GM12878 (cell line): ENCODE results near the gene AASDH. TPM values are rescaled to one million over a fixed set of nuclear protein-coding genes. Genes with fewer than 3 reads are reported as not detected.

Source experiments
- ATAC-seq: fragments of 200-7000 bp; cut with Tn5 transposase; 3 replicates; pipeline ENCODE4 v1.9.1; 2020; ENCODE audit warnings: mild to moderate bottlenecking, moderate library complexity
- BruUV-seq: library from RNA; stranded (reverse); fragments of 400-500 nt; replicated peaks from 2 replicates; lab custom pipeline; 2021; lab: Mats Ljungman, UMichigan
- CTCF ChIA-PET: fragments of 300-600 bp; sonication (Branson Sonifier 250); formaldehyde crosslinking; extraction: SDS; loops from one replicate; lab custom pipeline; 2021; ENCODE audit warnings: inconsistent platforms; lab: Yijun Ruan, JAX
- POLR2A ChIA-PET: fragments of 350-600 bp; formaldehyde crosslinking; extraction: SDS; loops from one replicate; lab custom pipeline; 2021; ENCODE audit warnings: inconsistent platforms; lab: Charles Lee
- RAD21 ChIA-PET: fragments of 300-600 bp; sonication (Branson Sonifier 250); formaldehyde crosslinking; loops from one replicate; lab custom pipeline; 2023; ENCODE audit warnings: antibody characterized with exemption; ENCODE audit not compliant: unreplicated experiment; lab: Charles Lee
- SMC1A ChIA-PET: fragments of 300-600 bp; sonication (Branson Sonifier 250); formaldehyde crosslinking; loops from one replicate; lab custom pipeline; 2023; ENCODE audit not compliant: unreplicated experiment, uncharacterized antibody; lab: Charles Lee
- DNase-seq: peaks from one replicate; pipeline ENCODE4 v3.0.0-alpha.2; 2011; ENCODE audit warnings: low read depth, low spot score
- FAIRE-seq: peaks from 3 replicates; lab custom pipeline; 2011; peaks lifted over from hg19 to GRCh38; lab: Jason Lieb, UNC
- H2AFZ ChIP-seq: 2 replicates; pipeline ENCODE4 v1.6.0; 2011; ENCODE audit warnings: low read depth, low read length, control low read depth; ENCODE audit not compliant: control insufficient read depth
- H3K27ac ChIP-seq: 2 replicates; pipeline ENCODE4 v1.5.1; 2011; ENCODE audit warnings: control low read depth; ENCODE audit not compliant: control insufficient read depth, insufficient read depth
- H3K27me3 ChIP-seq, 2 experiments: replicated peaks in 1 of 2; 2 replicates each; pipeline versions ENCODE4 v1.6.0 to v1.6.1; 2011; ENCODE audit warnings: low read length in 1 of 2; ENCODE audit not compliant: control insufficient read depth in 2 of 2, insufficient read depth in 2 of 2
- H3K36me3 ChIP-seq, 2 experiments: 2 replicates each; pipeline ENCODE4 v1.5.1; 2011; ENCODE audit warnings: low read length in 1 of 2; ENCODE audit not compliant: control insufficient read depth in 2 of 2, insufficient read depth in 2 of 2
- H3K4me1 ChIP-seq: 2 replicates; pipeline ENCODE4 v1.6.1; 2011; ENCODE audit warnings: mild to moderate bottlenecking, low read length, moderate library complexity, mixed read lengths; ENCODE audit not compliant: control insufficient read depth, insufficient read depth
- H3K4me2 ChIP-seq: 2 replicates; pipeline ENCODE4 v1.6.0; 2011; ENCODE audit warnings: control low read depth; ENCODE audit not compliant: control insufficient read depth, insufficient read depth
- H3K4me3 ChIP-seq: fragments of 200-600 bp; sonication (generic); 2 replicates; pipeline ENCODE4 v1.5.1; 2016
- H3K79me2 ChIP-seq: 2 replicates; pipeline ENCODE4 v1.6.0; 2011; ENCODE audit warnings: low read length; ENCODE audit not compliant: control insufficient read depth, insufficient read depth
- H3K9ac ChIP-seq: 2 replicates; pipeline ENCODE4 v1.8.0; 2011; ENCODE audit warnings: low read length, control low read depth, mixed read lengths; ENCODE audit not compliant: control insufficient read depth, insufficient read depth
- H3K9me3 ChIP-seq: replicated peaks from 3 replicates; pipeline ENCODE4 v1.5.1; 2011; ENCODE audit warnings: mild to moderate bottlenecking, low read length; ENCODE audit not compliant: control insufficient read depth, insufficient read depth
- H4K20me1 ChIP-seq: 2 replicates; pipeline ENCODE4 v1.6.0; 2011; ENCODE audit not compliant: control insufficient read depth, insufficient read depth
- CEBPB ChIP-seq, 2 experiments: fragments of 150-350 bp in 1 of 2; IDR thresholded peaks; 2 replicates each; pipeline ENCODE4 v1.6.1; 2012 to 2014; ENCODE audit warnings: low read depth in 2 of 2, low read length in 2 of 2, borderline replicate concordance in 1 of 2, inconsistent platforms in 1 of 2
- CUX1 ChIP-seq: IDR thresholded peaks from 2 replicates; pipeline ENCODE4 v1.6.1; 2012; ENCODE audit warnings: improper control_type of control experiment, low read depth, low read length; ENCODE audit not compliant: insufficient replicate concordance
- HDGF ChIP-seq: fragments of 450-650 bp; IDR thresholded peaks from 2 replicates; pipeline ENCODE4 v1.6.1; 2016; ENCODE audit warnings: antibody characterized with exemption
- KDM1A ChIP-seq: fragments of 200-600 bp; sonication (generic); IDR thresholded peaks from 2 replicates; pipeline ENCODE4 v1.6.1; 2016; ENCODE audit warnings: borderline replicate concordance
- WGBS: methylation state at CpG from one replicate; pipeline ENCODE4 v1.1.6; 2016; ENCODE audit warnings: low lambda C conversion rate; ENCODE audit not compliant: insufficient replicate concordance, insufficient coverage; ENCODE audit errors: missing lambda C conversion rate; 5-methylcytosine and 5-hydroxymethylcytosine counted together
- in situ Hi-C: fragments of 300-500 bp; cut with MboI; formaldehyde crosslinking; loops from 9 replicates; pipeline ENCODE4 v1.14.3; 2018; ENCODE audit warnings: mixed read lengths
- intact Hi-C: fragments of 100-400 bp; cut with micrococcal nuclease; formaldehyde crosslinking; loops from one replicate; pipeline ENCODE4 v1.14.2; 2022; ENCODE audit not compliant: unreplicated experiment
- polyA plus RNA-seq, 11 experiments: library from polyadenylated mRNA; depleted of rRNA in 4 of 11; unstranded in 6 of 11; stranded (reverse) in 5 of 11; fragments of >200 nt; fragmentation: Nextera tagmentation in 4 of 11; fragmentation: Illumina TruSeq in 1 of 11; extraction: Ambion mirVana in 4 of 11; extraction: Trizol in 1 of 11; gene quantifications; 1 replicate in 1 of 11; 2 replicates in 10 of 11; pipeline versions ENCODE4 v1.2.1 to v1.2.3, GENCODE V29; 2011 to 2016; ENCODE audit warnings: inconsistent platforms in 2 of 11, missing spikeins in 2 of 11, low read depth in 1 of 11
- total RNA-seq, 4 experiments: library from RNA; depleted of rRNA in 3 of 4; stranded (reverse); fragments of >200 nt in 3 of 4; fragmentation: Illumina TruSeq in 1 of 4; extraction: Trizol in 1 of 4; gene quantifications; 2 replicates each; pipeline versions ENCODE4 v1.2.1 to v1.2.3, GENCODE V29; 2013 to 2021

The AASDH gene
- total and polyA plus RNA-seq, 10 of the 15 experiments (the other 5 are each of a cell fraction or from before 2014, with no cell fraction given) = 7.3 to 19.1 (median 11.3) TPM

GRCh38 chr4:56386091-56386490, 1.2 kb downstream of the AASDH start:
- SMC1A ChIA-PET = no interaction called here
- BruUV-seq = TSS peak; percentile 53
- H3K27me3 ChIP-seq = no peaks in the 10 kb centered on the region
- no peaks in the 10 kb centered on the region for H3K9me3 ChIP-seq
- peaks cover 0 to 2% of the 10 kb centered on the region in 2 experiments; a peak in 1 of 4 replicates for H3K36me3 ChIP-seq
- TF ChIP-seq KDM1A (no peak), CEBPB (IDR thresholded peaks at IDR 0.05; ENCODE audit: borderline replicate concordance in 1 of 2, low read depth in 2 of 2, low read length in 2 of 2) (no peak), HDGF (no peak)
- H3K79me2 ChIP-seq = peaks cover 14% of the 10 kb centered on the region
- 99% methylated on average over 4 of the region's 4 CpGs for WGBS
- H3K27ac ChIP-seq = no peak overlapping the region
- FAIRE-seq (no peak), ATAC-seq (no peak), DNase-seq (no peak)
- POLR2A ChIA-PET = interaction anchor here (0.6 to 3.2 kb wide), 6 partner anchors 25 to 594 kb away, joined by 4 to 26 read pairs (median 6); partner anchors contain the start of genes PAICS and PPAT
- in situ Hi-C loops = no loop called here
- peak overlapping the region; percentile 12; the same call in 1 of the 2 replicates for H3K9ac ChIP-seq
- peaks cover 5% of the 10 kb centered on the region for H3K4me1 ChIP-seq
- CTCF ChIA-PET = interaction anchor here (1.5 to 1.6 kb wide), 2 partner anchors 437 to 438 kb away, joined by 6 to 8 read pairs; partner anchors contain the start of gene CEP135
- H3K4me2 ChIP-seq = peak overlapping the region; percentile 77
- RAD21 ChIA-PET = no interaction called here
- H4K20me1 ChIP-seq = no peaks in the 10 kb centered on the region
- peak overlapping the region; percentile 50 for H3K4me3 ChIP-seq
- H2AFZ ChIP-seq = peak overlapping the region; percentile 30; the same call in 1 of the 2 replicates
- intact Hi-C loops = loop anchor here (2.0 to 5.0 kb wide), 2 partner anchors 49 to 439 kb away; partner anchors contain the start of genes CEP135 and PPAT

DNA sequence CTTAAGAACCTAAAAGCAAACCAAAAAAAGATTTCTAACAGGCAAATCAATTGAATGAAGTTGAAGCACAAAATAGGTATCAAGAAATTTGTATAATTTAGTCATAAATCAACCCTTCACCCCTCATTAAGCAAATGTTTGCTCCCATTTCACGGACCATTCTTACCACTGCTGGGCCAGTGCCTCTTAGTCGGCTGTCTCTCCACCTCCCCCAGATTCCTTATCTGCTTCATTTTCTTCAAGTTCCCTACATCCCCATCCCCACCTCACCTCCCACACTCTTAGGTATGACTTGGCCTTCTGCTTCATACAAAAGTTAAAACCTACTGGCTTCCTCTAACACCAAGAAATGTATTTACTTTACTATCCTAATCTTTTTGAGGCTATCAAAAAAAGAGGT, 11.8 kb downstream of the AASDH start:
- H3K4me2 ChIP-seq = no peak overlapping the region
- no peaks in the 10 kb centered on the region for H3K36me3 ChIP-seq
- TF ChIP-seq CUX1 = no peak
- no peaks in the 10 kb centered on the region for H3K27me3 ChIP-seq
- H3K4me1 ChIP-seq = no peaks in the 10 kb centered on the region
- ChIA-PET RAD21 (no interaction called here), POLR2A (no interaction called here), SMC1A (no interaction called here), CTCF (no interaction called here)
- no peak overlapping the region for H3K4me3 ChIP-seq
- no peak overlapping the region for H3K27ac ChIP-seq
- intact Hi-C loops (no loop called here), in situ Hi-C loops (no loop called here)
- H4K20me1 ChIP-seq = no peaks in the 10 kb centered on the region
- FAIRE-seq (no peak), DNase-seq (no peak), ATAC-seq (no peak)
- no TSS peak for BruUV-seq
- 55% methylated on average over 2 of the region's 2 CpGs for WGBS
- no peaks in the 10 kb centered on the region for H3K79me2 ChIP-seq
- no peaks in the 10 kb centered on the region for H3K9me3 ChIP-seq
- no peak overlapping the region for H2AFZ ChIP-seq
- H3K9ac ChIP-seq = no peak overlapping the region
